Gastrocnemius medialis (tissue), 4 donors: ENCODE results near the gene AGAP1. TPM values are rescaled to one million over a fixed set of nuclear protein-coding genes. Genes with fewer than 3 reads are reported as not detected.

Source experiments
- ATAC-seq, 2 donors: fragments of 150-250 bp; one replicate each; pipeline ENCODE4 v1.9.1; 2016
- DNase-seq, 2 donors: peaks; one replicate each; pipeline ENCODE4 v3.0.0-alpha.2; 2019
- H3K27ac ChIP-seq, 4 donors: fragments of 200-600 bp; sonication (generic); 1 replicate in 1 of 4; 2 replicates in 3 of 4; pipeline ENCODE4 v1.5.1; 2016 to 2018; ENCODE audit warnings: mild to moderate bottlenecking in 2 of 4, moderate library complexity in 1 of 4
- H3K27me3 ChIP-seq, 3 donors: fragments of 200-600 bp; sonication (generic) in 2 of 3; 1 replicate in 1 of 3; 2 replicates in 2 of 3; pipeline versions ENCODE4 v1.5.1 to v1.6.0; 2016 to 2019; ENCODE audit warnings: mild to moderate bottlenecking in 1 of 3, moderate library complexity in 1 of 3
- H3K36me3 ChIP-seq, 2 donors: fragments of 200-600 bp; sonication (generic) in 1 of 2; one replicate each; pipeline ENCODE4 v1.5.1; 2017 to 2018
- H3K4me1 ChIP-seq, 2 donors: fragments of 200-600 bp; sonication (generic) in 1 of 2; one replicate each; pipeline ENCODE4 v1.5.1; 2016 to 2017; ENCODE audit warnings: mild to moderate bottlenecking in 2 of 2
- H3K4me3 ChIP-seq, 4 donors: fragments of 200-600 bp; sonication (generic) in 3 of 4; 1 replicate in 1 of 4; 2 replicates in 3 of 4; pipeline ENCODE4 v1.5.1; 2016 to 2019; ENCODE audit warnings: mild to moderate bottlenecking in 2 of 4
- H3K9me3 ChIP-seq, 3 donors: fragments of 200-600 bp; sonication (generic) in 2 of 3; 1 replicate in 1 of 3; 2 replicates in 2 of 3; pipeline ENCODE4 v1.5.1; 2016 to 2019
- POLR2A ChIP-seq, 2 donors: fragments of 450-650 bp; IDR thresholded peaks; one replicate each; pipeline ENCODE4 v1.6.1; 2017; ENCODE audit warnings: antibody characterized with exemption in 2 of 2, mild to moderate bottlenecking in 2 of 2, moderate library complexity in 2 of 2
- in situ Hi-C, 4 donors: fragments of 200-750 bp; cut with MboI; loops; one replicate each; pipeline versions ENCODE4 v1.15.0 to v1.8.0; 2017; ENCODE audit warnings: low sequenced_read_pairs in 4 of 4
- intact Hi-C: fragments of 100-400 bp; cut with DNase I; formaldehyde crosslinking; loops from one replicate; pipeline ENCODE4 v1.15.1; 2023; ENCODE audit warnings: low total_unique reads
- total RNA-seq, 4 donors: library from RNA; depleted of rRNA; stranded (reverse); fragments of >200 nt; gene quantifications; one replicate each; pipeline versions ENCODE4 v1.1.0 to v1.2.3, GENCODE V29; 2016
- TF ChIP-seq, protein P1 (sequence below), 5 experiments: fragments of 450-650 bp in 3 of 5; fragments of 200-600 bp in 2 of 5; sonication (generic) in 2 of 5; IDR thresholded peaks in 4 of 5; conservative IDR thresholded peaks in 1 of 5; 1 replicate in 4 of 5; 2 replicates in 1 of 5; pipeline ENCODE4 v1.5.1; 2016 to 2019; ENCODE audit warnings: antibody characterized with exemption in 5 of 5, mild to moderate bottlenecking in 3 of 5, moderate library complexity in 3 of 5

AGAP1 gene
- total RNA-seq, 4 donors from 2014 or later = 8.5 to 26.8 (median 14.4) TPM

DNA sequence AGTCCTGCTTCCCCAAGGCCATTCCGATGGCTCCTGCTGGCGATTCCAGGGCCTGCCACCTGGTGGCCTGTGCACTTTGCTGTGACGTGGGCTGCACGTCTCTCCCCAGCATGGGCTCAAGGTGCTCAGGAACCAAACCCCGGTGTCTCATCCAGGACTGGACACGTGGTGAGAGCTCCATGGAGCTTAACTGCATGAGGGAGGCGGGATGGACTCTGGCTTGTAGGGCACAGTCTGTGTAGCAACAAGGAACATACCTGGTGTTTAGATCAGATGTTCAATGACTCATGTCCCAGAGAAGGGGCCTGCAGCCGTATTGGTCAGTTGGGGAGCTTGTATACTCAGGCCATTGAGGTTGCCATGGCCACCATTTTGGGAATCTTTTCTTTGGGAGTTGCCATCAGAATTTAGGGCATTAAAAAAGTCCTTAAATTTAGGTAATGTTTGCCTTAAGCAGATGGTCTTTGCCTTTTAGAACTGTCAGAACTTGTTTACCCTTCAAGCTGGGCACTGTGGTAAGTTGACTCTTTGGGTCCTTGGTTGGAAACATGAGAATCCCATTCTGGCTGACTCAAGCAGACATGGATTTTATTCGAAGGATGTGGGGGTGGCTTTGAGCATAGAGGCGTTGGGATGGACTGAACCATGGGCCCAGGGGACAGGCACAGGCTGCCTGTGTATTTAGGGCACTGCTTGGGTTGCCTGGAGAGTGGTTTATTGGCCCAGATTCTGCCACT, 21.0 kb downstream of the AGAP1 start:
- in situ Hi-C loops = no loop called here

DNA sequence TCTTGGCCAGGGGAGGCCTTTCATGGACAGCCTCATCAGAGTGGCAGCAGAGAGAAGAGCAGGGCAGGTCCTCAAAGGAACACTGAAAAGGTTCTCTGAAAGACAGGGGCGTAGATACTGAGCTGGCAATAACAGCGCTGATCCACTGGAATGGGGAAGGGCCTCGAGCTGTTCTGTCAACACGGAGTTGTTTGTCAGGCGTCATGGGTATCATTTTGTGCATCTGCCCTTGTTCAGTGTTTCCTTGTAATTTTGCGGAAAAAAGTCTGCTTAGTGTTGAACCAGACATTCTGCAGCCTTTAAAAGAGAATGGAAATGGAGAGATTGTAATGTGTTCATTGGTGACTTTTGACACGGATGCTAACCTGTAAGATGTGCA, 21.5 kb downstream of the AGAP1 start:
- intact Hi-C loops (no loop called here), in situ Hi-C loops (no loop called here)
- H3K9me3 ChIP-seq = no peaks in the 10 kb centered on the region
- TF ChIP-seq POLR2A (IDR thresholded peaks at IDR 0.05) = no peak
- TF ChIP-seq, protein P1, sequence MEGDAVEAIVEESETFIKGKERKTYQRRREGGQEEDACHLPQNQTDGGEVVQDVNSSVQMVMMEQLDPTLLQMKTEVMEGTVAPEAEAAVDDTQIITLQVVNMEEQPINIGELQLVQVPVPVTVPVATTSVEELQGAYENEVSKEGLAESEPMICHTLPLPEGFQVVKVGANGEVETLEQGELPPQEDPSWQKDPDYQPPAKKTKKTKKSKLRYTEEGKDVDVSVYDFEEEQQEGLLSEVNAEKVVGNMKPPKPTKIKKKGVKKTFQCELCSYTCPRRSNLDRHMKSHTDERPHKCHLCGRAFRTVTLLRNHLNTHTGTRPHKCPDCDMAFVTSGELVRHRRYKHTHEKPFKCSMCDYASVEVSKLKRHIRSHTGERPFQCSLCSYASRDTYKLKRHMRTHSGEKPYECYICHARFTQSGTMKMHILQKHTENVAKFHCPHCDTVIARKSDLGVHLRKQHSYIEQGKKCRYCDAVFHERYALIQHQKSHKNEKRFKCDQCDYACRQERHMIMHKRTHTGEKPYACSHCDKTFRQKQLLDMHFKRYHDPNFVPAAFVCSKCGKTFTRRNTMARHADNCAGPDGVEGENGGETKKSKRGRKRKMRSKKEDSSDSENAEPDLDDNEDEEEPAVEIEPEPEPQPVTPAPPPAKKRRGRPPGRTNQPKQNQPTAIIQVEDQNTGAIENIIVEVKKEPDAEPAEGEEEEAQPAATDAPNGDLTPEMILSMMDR (IDR thresholded peaks at IDR 0.05 in 4 of 5, conservative IDR thresholded peaks at IDR 0.05 in 1 of 5) = no peak
- ATAC-seq (no peak), DNase-seq (no peak)
- no peak overlapping the region for H3K27ac ChIP-seq
- no peak overlapping the region for H3K4me3 ChIP-seq
- H3K36me3 ChIP-seq = no peaks in the 10 kb centered on the region
- H3K4me1 ChIP-seq = peaks cover 17 to 34% of the 10 kb centered on the region in 2 donors
- H3K27me3 ChIP-seq = no peaks in the 10 kb centered on the region

More for the DNA sequence above, 21.0 kb downstream of the AGAP1 start:
- Histone ChIP-seq H3K4me1 (peaks cover 17 to 34% of the 10 kb centered on the region in 2 donors), H3K9me3 (no peaks in the 10 kb centered on the region), H3K4me3 (no peak overlapping the region), H3K36me3 (no peaks in the 10 kb centered on the region), H3K27ac (no peak overlapping the region), H3K27me3 (no peaks in the 10 kb centered on the region)
- ATAC-seq = no peak
- TF ChIP-seq, protein P1 (IDR thresholded peaks at IDR 0.05 in 4 of 5, conservative IDR thresholded peaks at IDR 0.05 in 1 of 5) = peak in 1 of 5 experiments; percentile 13
- no peak for TF ChIP-seq POLR2A (IDR thresholded peaks at IDR 0.05)
- DNase-seq = no peak
- intact Hi-C loops = no loop called here

DNA sequence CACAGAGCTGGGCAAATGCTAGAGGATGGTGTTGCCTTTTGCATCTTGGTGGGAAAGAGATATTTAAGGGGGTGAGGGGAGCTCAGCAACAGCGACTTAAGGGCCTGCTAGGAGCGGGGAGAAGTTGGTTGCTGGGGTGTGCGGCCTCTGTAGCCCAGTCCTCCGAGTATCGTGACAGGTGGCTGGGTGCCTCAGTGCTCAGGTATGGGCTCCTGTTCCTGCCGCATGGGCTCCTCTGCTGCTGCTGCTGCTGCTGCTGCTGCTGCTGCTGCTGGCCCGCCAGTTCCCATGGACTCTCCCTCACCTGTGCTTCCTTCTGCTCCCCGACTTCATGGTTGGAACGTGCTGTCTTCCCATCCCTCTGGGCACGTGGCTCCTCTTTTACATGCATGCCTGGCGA, 22.0 kb downstream of the AGAP1 start:
- H3K27me3 ChIP-seq = no peaks in the 10 kb centered on the region
- no peak overlapping the region for H3K4me3 ChIP-seq
- no peak for ATAC-seq
- in situ Hi-C loops (no loop called here), intact Hi-C loops (no loop called here)
- peaks cover 17 to 34% of the 10 kb centered on the region in 2 donors for H3K4me1 ChIP-seq
- H3K9me3 ChIP-seq = no peaks in the 10 kb centered on the region
- H3K36me3 ChIP-seq = no peaks in the 10 kb centered on the region
- DNase-seq = no peak
- TF ChIP-seq, protein P1 (IDR thresholded peaks at IDR 0.05 in 4 of 5, conservative IDR thresholded peaks at IDR 0.05 in 1 of 5) = no peak
- TF ChIP-seq POLR2A (IDR thresholded peaks at IDR 0.05) = no peak
- no peak overlapping the region for H3K27ac ChIP-seq

DNA sequence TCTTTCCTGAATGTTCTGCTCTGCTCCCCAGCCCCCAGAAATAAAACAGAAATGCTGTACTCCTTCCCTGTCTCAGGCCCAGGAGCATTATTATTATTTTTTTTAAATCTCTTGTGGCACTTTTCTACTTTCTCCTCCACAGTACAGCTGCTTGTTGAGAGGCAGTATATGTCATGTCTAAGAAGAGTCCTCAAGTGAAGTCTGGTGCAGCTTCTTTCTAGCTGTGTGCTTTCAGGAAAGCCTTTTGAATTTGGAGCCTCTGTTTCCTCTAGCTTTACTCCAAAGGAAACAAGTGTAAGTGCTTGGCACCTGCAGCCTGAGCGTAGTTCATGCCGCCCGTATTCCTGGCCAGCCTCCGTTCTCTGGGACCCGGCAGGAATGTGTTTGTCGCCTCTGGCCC, 22.4 kb downstream of the AGAP1 start:
- TF ChIP-seq POLR2A (IDR thresholded peaks at IDR 0.05) = no peak
- TF ChIP-seq, protein P1 (IDR thresholded peaks at IDR 0.05 in 4 of 5, conservative IDR thresholded peaks at IDR 0.05 in 1 of 5) = no peak
- intact Hi-C loops (no loop called here), in situ Hi-C loops (no loop called here)
- no peak for ATAC-seq
- no peaks in the 10 kb centered on the region for H3K27me3 ChIP-seq
- peaks cover 17 to 33% of the 10 kb centered on the region in 2 donors for H3K4me1 ChIP-seq
- H3K9me3 ChIP-seq = no peaks in the 10 kb centered on the region
- no peaks in the 10 kb centered on the region for H3K36me3 ChIP-seq
- no peak overlapping the region for H3K4me3 ChIP-seq
- DNase-seq = no peak
- no peak overlapping the region for H3K27ac ChIP-seq
